Fibroblast of lung (primary cell): ENCODE results near the gene FNDC3B. TPM values are rescaled to one million over a fixed set of nuclear protein-coding genes. Genes with fewer than 3 reads are reported as not detected.

Experiments used
- DNase-seq, 2 donors: peaks; one replicate each; pipeline versions ENCODE4 v3.0.0 to v3.0.0-alpha.2; 2010; ENCODE audit warnings: low read depth in 2 of 2
- H2AFZ ChIP-seq: 2 replicates; pipeline ENCODE4 v1.5.1; 2012; ENCODE audit warnings: low read length, control low read depth, inconsistent platforms
- H3K27ac ChIP-seq: 2 replicates; pipeline ENCODE4 v1.5.1; 2011; ENCODE audit warnings: low read length, control low read depth; ENCODE audit not compliant: insufficient read depth
- H3K27me3 ChIP-seq: 2 replicates; pipeline ENCODE4 v1.5.1; 2011; ENCODE audit warnings: mild to moderate bottlenecking, low read length; ENCODE audit not compliant: control insufficient read depth, insufficient read depth
- H3K36me3 ChIP-seq: 2 replicates; pipeline ENCODE4 v1.5.1; 2011; ENCODE audit warnings: low read length; ENCODE audit not compliant: control insufficient read depth, insufficient read depth
- H3K4me1 ChIP-seq: 2 replicates; pipeline ENCODE4 v1.5.1; 2011; ENCODE audit warnings: low read length; ENCODE audit not compliant: control insufficient read depth, insufficient read depth; ENCODE audit errors: extremely low read depth
- H3K4me2 ChIP-seq: 2 replicates; pipeline ENCODE4 v1.5.1; 2011; ENCODE audit warnings: low read length, control low read depth; ENCODE audit not compliant: insufficient read depth; ENCODE audit errors: extremely low read depth
- H3K4me3 ChIP-seq, 4 experiments: fragments of 200-600 bp in 1 of 4; sonication (generic) in 1 of 4; replicated peaks in 1 of 4; 2 replicates each; pipeline ENCODE4 v1.5.1; 2011 to 2016; ENCODE audit warnings: low read length in 4 of 4, low read depth in 3 of 4, mild to moderate bottlenecking in 3 of 4, control low read depth in 2 of 4, inconsistent platforms in 1 of 4, mixed read lengths in 1 of 4; ENCODE audit not compliant: insufficient read depth in 1 of 4; ENCODE audit errors: control extremely low read depth in 1 of 4
- H3K79me2 ChIP-seq: 2 replicates; pipeline ENCODE4 v1.5.1; 2012; ENCODE audit warnings: mild to moderate bottlenecking, low read length, inconsistent platforms; ENCODE audit not compliant: control insufficient read depth, insufficient read depth
- H3K9ac ChIP-seq: 2 replicates; pipeline ENCODE4 v1.5.1; 2011; ENCODE audit warnings: mild to moderate bottlenecking, low read length, control low read depth; ENCODE audit not compliant: insufficient read depth
- H3K9me3 ChIP-seq: 2 replicates; pipeline ENCODE4 v1.5.1; 2012; ENCODE audit warnings: low read depth, low read length; ENCODE audit not compliant: control insufficient read depth, insufficient read depth
- H4K20me1 ChIP-seq: 2 replicates; pipeline ENCODE4 v1.5.1; 2011; ENCODE audit warnings: low read length; ENCODE audit not compliant: control insufficient read depth, insufficient read depth; ENCODE audit errors: extremely low read depth
- EZH2 ChIP-seq: IDR thresholded peaks from 2 replicates; pipeline ENCODE4 v1.5.1; 2012; ENCODE audit warnings: low read length, control low read depth, mild to moderate bottlenecking; ENCODE audit errors: missing control alignments
- polyA plus RNA-seq, 2 donors: library from polyadenylated mRNA; depleted of rRNA in 1 of 2; stranded (reverse) in 1 of 2; unstranded in 1 of 2; fragments of >200 nt; gene quantifications; 2 replicates each; pipeline ENCODE4 v1.2.1, GENCODE V29; 2011 to 2012; ENCODE audit warnings: missing spikeins in 1 of 2
- total RNA-seq: library from RNA; depleted of rRNA; stranded (reverse); fragments of >200 nt; gene quantifications from 2 replicates; pipeline ENCODE4 v1.2.1, GENCODE V29; 2014
- TF ChIP-seq, protein P1 (sequence below), 2 donors: IDR thresholded peaks in 1 of 2; conservative IDR thresholded peaks in 1 of 2; 1 replicate in 1 of 2; 2 replicates in 1 of 2; pipeline ENCODE4 v1.5.1; 2011 to 2012; ENCODE audit warnings: low read length in 2 of 2, control low read depth in 1 of 2, inconsistent platforms in 1 of 2, low read depth in 1 of 2, mild to moderate bottlenecking in 1 of 2

The FNDC3B gene
- total and polyA plus RNA-seq, 2 donors (not counting 1 experiment from before 2014, with no cell fraction given) = 26.1 to 76.8 TPM

DNA sequence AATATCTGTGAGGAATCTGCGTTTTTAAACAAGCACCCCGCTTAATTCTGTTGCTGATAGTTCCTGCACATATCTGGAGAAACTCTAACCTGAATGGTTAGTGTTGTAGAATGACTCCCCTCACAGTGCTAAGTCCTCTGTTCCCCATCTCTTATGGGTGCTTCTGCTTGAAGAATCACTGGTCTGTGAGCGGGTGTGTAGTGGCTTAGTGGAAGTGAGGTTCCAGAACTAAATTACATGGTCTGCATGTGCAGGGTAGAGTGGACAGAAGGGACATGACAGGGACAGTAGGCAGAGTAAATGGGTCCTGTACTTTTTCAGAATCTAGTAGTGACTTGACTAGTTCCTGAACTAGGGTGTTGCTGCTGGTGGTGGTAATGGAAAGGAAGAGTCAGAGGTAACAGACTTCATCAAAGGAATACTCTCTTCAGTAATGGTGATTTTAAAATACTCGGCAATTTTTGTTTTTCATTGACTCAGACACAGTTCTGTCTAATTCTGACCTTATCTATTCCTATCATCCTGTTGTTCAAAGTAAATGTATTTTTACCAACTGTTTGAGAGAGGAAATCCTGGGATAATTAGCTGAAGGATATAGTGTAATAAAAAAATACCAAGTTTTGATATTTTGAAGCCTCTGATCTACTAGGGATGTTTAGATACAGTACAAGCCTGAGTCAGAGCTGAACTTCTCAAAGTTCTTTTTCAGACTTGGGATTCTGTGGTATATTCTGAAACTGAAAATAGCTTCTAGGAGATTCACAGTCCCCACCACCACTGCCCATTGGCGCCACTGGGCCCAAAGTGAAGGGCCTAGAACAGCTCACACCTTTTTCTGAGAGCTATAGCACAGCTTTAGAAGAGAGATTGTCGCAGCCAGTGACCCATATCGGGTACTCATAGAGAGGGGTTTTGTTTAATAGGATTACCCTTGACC, 55.5 kb downstream of the FNDC3B start:
- Histone ChIP-seq H3K9me3 (no peaks in the 10 kb centered on the region), H3K4me3 (no peak overlapping the region), H3K36me3 (no peaks in the 10 kb centered on the region), H4K20me1 (peaks cover 2% of the 10 kb centered on the region), H3K27me3 (no peaks in the 10 kb centered on the region), H3K79me2 (peaks cover 79% of the 10 kb centered on the region), H3K27ac (peak overlapping the region; percentile 21), H3K4me1 (peaks cover 11% of the 10 kb centered on the region), H2AFZ (no peak overlapping the region), H3K9ac (no peak overlapping the region), H3K4me2 (no peak overlapping the region)
- DNase-seq = peak; percentile 28 to 49
- no peak for TF ChIP-seq EZH2
- TF ChIP-seq, protein P1, sequence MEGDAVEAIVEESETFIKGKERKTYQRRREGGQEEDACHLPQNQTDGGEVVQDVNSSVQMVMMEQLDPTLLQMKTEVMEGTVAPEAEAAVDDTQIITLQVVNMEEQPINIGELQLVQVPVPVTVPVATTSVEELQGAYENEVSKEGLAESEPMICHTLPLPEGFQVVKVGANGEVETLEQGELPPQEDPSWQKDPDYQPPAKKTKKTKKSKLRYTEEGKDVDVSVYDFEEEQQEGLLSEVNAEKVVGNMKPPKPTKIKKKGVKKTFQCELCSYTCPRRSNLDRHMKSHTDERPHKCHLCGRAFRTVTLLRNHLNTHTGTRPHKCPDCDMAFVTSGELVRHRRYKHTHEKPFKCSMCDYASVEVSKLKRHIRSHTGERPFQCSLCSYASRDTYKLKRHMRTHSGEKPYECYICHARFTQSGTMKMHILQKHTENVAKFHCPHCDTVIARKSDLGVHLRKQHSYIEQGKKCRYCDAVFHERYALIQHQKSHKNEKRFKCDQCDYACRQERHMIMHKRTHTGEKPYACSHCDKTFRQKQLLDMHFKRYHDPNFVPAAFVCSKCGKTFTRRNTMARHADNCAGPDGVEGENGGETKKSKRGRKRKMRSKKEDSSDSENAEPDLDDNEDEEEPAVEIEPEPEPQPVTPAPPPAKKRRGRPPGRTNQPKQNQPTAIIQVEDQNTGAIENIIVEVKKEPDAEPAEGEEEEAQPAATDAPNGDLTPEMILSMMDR (conservative IDR thresholded peaks at IDR 0.05 in 1 of 2, IDR thresholded peaks at IDR 0.05 in 1 of 2; ENCODE audit: low read depth in 1 of 2, low read length in 2 of 2) = peak in 1 of 2 donors; percentile 6

- TF ChIP-seq EZH2 = no peak
- TF ChIP-seq, protein P1 (conservative IDR thresholded peaks at IDR 0.05 in 1 of 2, IDR thresholded peaks at IDR 0.05 in 1 of 2; ENCODE audit: low read depth in 1 of 2, low read length in 2 of 2) = no peak
- H3K27ac ChIP-seq = no peak overlapping the region
- peak; percentile 74 to 89 for DNase-seq
These were observed 57.6 kb downstream of the FNDC3B start for GRCh38 chr3:172096881-172097420.

DNA sequence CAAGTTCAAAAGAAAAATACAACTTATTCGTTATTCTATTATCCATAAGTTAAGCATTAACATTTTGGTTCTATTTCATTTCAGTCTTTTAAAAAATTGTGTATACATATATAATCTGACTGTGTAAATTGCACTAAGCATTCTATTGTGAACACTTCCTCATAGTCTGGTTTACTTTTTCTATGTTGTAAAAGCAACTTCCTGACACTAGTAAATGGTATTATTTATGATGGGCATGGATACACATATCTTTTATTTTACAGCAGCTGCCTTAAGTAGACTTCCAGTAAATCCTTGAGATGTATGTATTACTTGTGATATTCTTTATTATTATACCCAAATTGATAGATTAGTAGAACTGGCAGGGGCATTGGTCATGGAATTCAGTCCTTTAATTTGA, 58.2 kb downstream of the FNDC3B start:
- Histone ChIP-seq H3K36me3 (no peaks in the 10 kb centered on the region), H3K9me3 (no peaks in the 10 kb centered on the region), H4K20me1 (peaks cover 2% of the 10 kb centered on the region), H2AFZ (no peak overlapping the region), H3K27me3 (no peaks in the 10 kb centered on the region), H3K4me1 (peaks cover 7% of the 10 kb centered on the region), H3K4me2 (no peak overlapping the region), H3K9ac (no peak overlapping the region), H3K27ac (no peak overlapping the region), H3K79me2 (peaks cover 81% of the 10 kb centered on the region), H3K4me3 (no peak overlapping the region)
- TF ChIP-seq, protein P1 (conservative IDR thresholded peaks at IDR 0.05 in 1 of 2, IDR thresholded peaks at IDR 0.05 in 1 of 2; ENCODE audit: low read depth in 1 of 2, low read length in 2 of 2) = no peak
- TF ChIP-seq EZH2 = no peak
- DNase-seq = no peak

More at GRCh38 chr3:172096881-172097420, 57.6 kb downstream of the FNDC3B start:
- peaks cover 7% of the 10 kb centered on the region for H3K4me1 ChIP-seq
- no peaks in the 10 kb centered on the region for H3K36me3 ChIP-seq
- H3K9me3 ChIP-seq = no peaks in the 10 kb centered on the region
- H3K79me2 ChIP-seq = peaks cover 81% of the 10 kb centered on the region
- no peak overlapping the region for H2AFZ ChIP-seq
- H4K20me1 ChIP-seq = peaks cover 2% of the 10 kb centered on the region
- H3K4me3 ChIP-seq = no peak overlapping the region
- no peak overlapping the region for H3K4me2 ChIP-seq
- H3K9ac ChIP-seq = no peak overlapping the region
- no peaks in the 10 kb centered on the region for H3K27me3 ChIP-seq
